IMR-90 (cell line): ENCODE measurements around the gene MED12L. TPM values are rescaled to one million over a fixed set of nuclear protein-coding genes. Genes with fewer than 3 reads are reported as not detected.

ENCODE experiments used
- ATAC-seq: fragments of 200-7000 bp; cut with Tn5 transposase; 2 replicates; pipeline ENCODE4 v1.9.1; 2020; ENCODE audit warnings: low read depth, mild to moderate bottlenecking, moderate library complexity
- BruUV-seq: library from RNA; stranded (reverse); fragments of 400-500 nt; replicated peaks from 2 replicates; lab custom pipeline; 2021; lab: Mats Ljungman, UMichigan
- CTCF ChIA-PET: fragments of 300-600 bp; formaldehyde crosslinking; extraction: SDS; loops from one replicate; lab custom pipeline; 2021; ENCODE audit warnings: antibody characterized with exemption; lab: Yijun Ruan, JAX
- POLR2A ChIA-PET: fragments of 300-600 bp; sonication (Branson Sonifier 250); formaldehyde crosslinking; loops from one replicate; lab custom pipeline; 2022; ENCODE audit warnings: antibody characterized with exemption; ENCODE audit not compliant: unreplicated experiment; lab: Charles Lee
- DNase-seq: peaks from one replicate; pipeline ENCODE4 v3.0.0; 2013
- H2AFZ ChIP-seq: replicated peaks from 2 replicates; pipeline ENCODE3; 2013; ENCODE audit warnings: low read length, mild to moderate bottlenecking; ENCODE audit not compliant: poor library complexity
- H2AK5ac ChIP-seq: 2 replicates; pipeline ENCODE4 v1.6.1; 2013; ENCODE audit warnings: low read depth, low read length, inconsistent platforms
- H2AK9ac ChIP-seq: replicated peaks from 2 replicates; pipeline ENCODE3; 2013; ENCODE audit warnings: mild to moderate bottlenecking, low read depth, low read length, moderate library complexity; ENCODE audit not compliant: poor library complexity
- H2BK120ac ChIP-seq: 2 replicates; pipeline ENCODE4 v1.6.1; 2013; ENCODE audit warnings: low read depth, low read length, inconsistent platforms
- H2BK15ac ChIP-seq: 3 replicates; pipeline ENCODE4 v1.6.1; 2013; ENCODE audit warnings: low read depth, low read length, inconsistent platforms
- H2BK20ac ChIP-seq: 2 replicates; pipeline ENCODE4 v1.6.1; 2013; ENCODE audit warnings: low read depth, mild to moderate bottlenecking, inconsistent platforms, low read length, moderate library complexity
- H2BK5ac ChIP-seq: 2 replicates; pipeline ENCODE4 v1.6.1; 2013; ENCODE audit warnings: mild to moderate bottlenecking, low read depth, low read length, inconsistent platforms; ENCODE audit not compliant: poor library complexity, severe bottlenecking
- H3K14ac ChIP-seq: replicated peaks from 2 replicates; pipeline ENCODE4 v1.6.1; 2013; ENCODE audit warnings: low read depth, low read length, inconsistent platforms
- H3K18ac ChIP-seq: 2 replicates; pipeline ENCODE4 v1.6.1; 2013; ENCODE audit warnings: low read depth, low read length, control low read depth
- H3K23ac ChIP-seq: 2 replicates; pipeline ENCODE4 v1.6.1; 2013; ENCODE audit warnings: low read depth, low read length, inconsistent platforms
- H3K27ac ChIP-seq: 2 replicates; pipeline ENCODE4 v1.5.1; 2013; ENCODE audit warnings: mild to moderate bottlenecking, control low read depth, low read length; ENCODE audit not compliant: insufficient read depth
- H3K27me3 ChIP-seq: 2 replicates; pipeline ENCODE4 v1.6.1; 2013; ENCODE audit warnings: low read length; ENCODE audit not compliant: control insufficient read depth, insufficient read depth
- H3K36me3 ChIP-seq: 2 replicates; pipeline ENCODE4 v1.6.1; 2013; ENCODE audit warnings: low read length, mixed read lengths; ENCODE audit not compliant: control insufficient read depth, insufficient read depth
- H3K4ac ChIP-seq: 2 replicates; pipeline ENCODE4 v1.6.1; 2013; ENCODE audit warnings: low read depth, low read length, inconsistent platforms
- H3K4me1 ChIP-seq: 2 replicates; pipeline ENCODE4 v1.6.1; 2013; ENCODE audit warnings: low read length, mixed read lengths; ENCODE audit not compliant: control insufficient read depth, insufficient read depth
- H3K4me2 ChIP-seq: 2 replicates; pipeline ENCODE4 v1.6.1; 2013; ENCODE audit warnings: low read depth, mild to moderate bottlenecking, control low read depth, low read length, moderate library complexity
- H3K4me3 ChIP-seq: 2 replicates; pipeline ENCODE4 v1.5.1; 2013; ENCODE audit warnings: low read depth, mild to moderate bottlenecking, control low read depth, low read length, moderate library complexity; ENCODE audit not compliant: insufficient read depth
- H3K56ac ChIP-seq: 2 replicates; pipeline ENCODE4 v1.6.1; 2013; ENCODE audit warnings: low read length, inconsistent platforms; ENCODE audit not compliant: insufficient read depth; ENCODE audit errors: extremely low read depth
- H3K79me1 ChIP-seq, 2 experiments: 2 replicates each; pipeline ENCODE4 v1.6.1; 2013; ENCODE audit warnings: low read length in 2 of 2, inconsistent platforms in 1 of 2, low read depth in 1 of 2
- H3K9ac ChIP-seq: 2 replicates; pipeline ENCODE4 v1.6.1; 2013; ENCODE audit warnings: low read depth, low read length, control low read depth
- H3K9me1 ChIP-seq: 2 replicates; pipeline ENCODE4 v1.6.1; 2013; ENCODE audit warnings: low read length, inconsistent platforms; ENCODE audit not compliant: insufficient read depth
- H3K9me3 ChIP-seq: 2 replicates; pipeline ENCODE4 v1.6.1; 2013; ENCODE audit warnings: low read length; ENCODE audit not compliant: control insufficient read depth, insufficient read depth
- H4K20me1 ChIP-seq: 2 replicates; pipeline ENCODE4 v1.6.1; 2013; ENCODE audit warnings: low read length, inconsistent platforms; ENCODE audit not compliant: insufficient read depth
- H4K5ac ChIP-seq: 2 replicates; pipeline ENCODE4 v1.6.1; 2013; ENCODE audit warnings: mild to moderate bottlenecking, low read depth, low read length, control low read depth
- H4K8ac ChIP-seq, 2 experiments: 2 replicates each; pipeline ENCODE4 v1.6.1; 2013; ENCODE audit warnings: low read depth in 2 of 2, low read length in 2 of 2, control low read depth in 1 of 2, inconsistent platforms in 1 of 2
- H4K91ac ChIP-seq: 2 replicates; pipeline ENCODE4 v1.6.1; 2013; ENCODE audit warnings: low read depth, low read length, inconsistent platforms; ENCODE audit not compliant: insufficient read depth
- CEBPB ChIP-seq: IDR thresholded peaks from 2 replicates; pipeline ENCODE4 v1.6.1; 2012; ENCODE audit warnings: low read depth, low read length, improper control_type of control experiment
- NFE2L2 ChIP-seq: fragments of 150-350 bp; IDR thresholded peaks from 2 replicates; pipeline ENCODE4 v1.6.1; 2016; ENCODE audit warnings: low read depth, mild to moderate bottlenecking, low read length
- POLR2A ChIP-seq: IDR thresholded peaks from 2 replicates; pipeline ENCODE4 v1.6.1; 2012; ENCODE audit warnings: mild to moderate bottlenecking, low read depth, low read length
- WGBS, 2 experiments: methylation state at CpG; one replicate each; pipeline versions ENCODE4 v1.1.5 to v1.1.7; 2013; ENCODE audit warnings: missing lambda C conversion rate in 2 of 2; ENCODE audit not compliant: insufficient read length in 1 of 2; ENCODE audit errors: extremely low coverage in 2 of 2; 5-methylcytosine and 5-hydroxymethylcytosine counted together
- dilution Hi-C: fragments of 300-500 bp; cut with HindIII; formaldehyde crosslinking; loops from one replicate; pipeline ENCODE4 v1.14.3; 2018; ENCODE audit warnings: low sequenced_read_pairs; ENCODE audit not compliant: unreplicated experiment
- in situ Hi-C: fragments of 300-500 bp; cut with MboI; formaldehyde crosslinking; loops from 3 replicates; pipeline ENCODE4 v1.14.3; 2019; ENCODE audit warnings: low sequenced_read_pairs, inconsistent platforms, mixed read lengths
- intact Hi-C: fragments of 100-400 bp; cut with micrococcal nuclease; formaldehyde crosslinking; loops from 2 replicates; pipeline ENCODE4 v1.10.0; 2022
- polyA plus RNA-seq, 3 experiments: library from polyadenylated mRNA; depleted of rRNA; stranded (reverse); fragments of >200 nt; gene quantifications; 2 replicates each; pipeline ENCODE4 v1.2.3, GENCODE V29; 2012; ENCODE audit warnings: low replicate concordance in 1 of 3
- total RNA-seq: library from RNA; depleted of rRNA; stranded (reverse); fragments of >200 nt; gene quantifications from 2 replicates; pipeline ENCODE4 v1.2.3, GENCODE V29; 2012
- TF ChIP-seq, protein P1 (sequence below): conservative IDR thresholded peaks from 2 replicates; pipeline ENCODE4 v1.5.1; 2012; ENCODE audit warnings: mild to moderate bottlenecking, low read depth, low read length, improper control_type of control experiment
- TF ChIP-seq, protein P2 (sequence below): fragments of 150-350 bp; IDR thresholded peaks from 2 replicates; pipeline ENCODE4 v1.6.1; 2016; ENCODE audit warnings: low read depth, mild to moderate bottlenecking, low read length, moderate library complexity, borderline replicate concordance

MED12L gene
- total and polyA plus RNA-seq, 2 of the 4 experiments (the other 2 are of a cell fraction): 0.05 to 0.18 TPM

DNA sequence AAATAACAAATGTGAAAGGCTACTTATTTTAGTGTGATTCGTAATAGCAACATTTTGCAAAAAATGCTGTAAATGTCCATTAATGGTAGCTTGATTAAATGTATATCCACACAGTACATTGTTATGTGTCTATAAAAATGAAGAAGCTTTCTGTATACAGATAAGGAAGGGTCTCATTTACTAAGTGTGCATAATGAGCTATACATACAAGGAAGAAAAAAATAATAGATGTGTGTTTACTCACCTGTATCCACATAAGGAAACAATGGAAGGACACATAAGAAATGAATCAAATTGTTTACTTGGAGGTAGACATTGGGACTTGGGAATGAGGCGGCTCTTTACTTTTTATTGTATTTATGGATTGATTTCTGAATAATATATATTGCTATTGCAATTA, 34.9 kb downstream of the MED12L start:
- intact Hi-C loops: no loop called here
- CTCF ChIA-PET: interaction anchor here (0.6 kb wide), 1 partner anchor 25 kb away, joined by 3 read pairs; no protein-coding TSS in a partner anchor
- in situ Hi-C loops: no loop called here

More for the DNA sequence above, 34.9 kb downstream of the MED12L start:
- TF ChIP-seq, protein P1, sequence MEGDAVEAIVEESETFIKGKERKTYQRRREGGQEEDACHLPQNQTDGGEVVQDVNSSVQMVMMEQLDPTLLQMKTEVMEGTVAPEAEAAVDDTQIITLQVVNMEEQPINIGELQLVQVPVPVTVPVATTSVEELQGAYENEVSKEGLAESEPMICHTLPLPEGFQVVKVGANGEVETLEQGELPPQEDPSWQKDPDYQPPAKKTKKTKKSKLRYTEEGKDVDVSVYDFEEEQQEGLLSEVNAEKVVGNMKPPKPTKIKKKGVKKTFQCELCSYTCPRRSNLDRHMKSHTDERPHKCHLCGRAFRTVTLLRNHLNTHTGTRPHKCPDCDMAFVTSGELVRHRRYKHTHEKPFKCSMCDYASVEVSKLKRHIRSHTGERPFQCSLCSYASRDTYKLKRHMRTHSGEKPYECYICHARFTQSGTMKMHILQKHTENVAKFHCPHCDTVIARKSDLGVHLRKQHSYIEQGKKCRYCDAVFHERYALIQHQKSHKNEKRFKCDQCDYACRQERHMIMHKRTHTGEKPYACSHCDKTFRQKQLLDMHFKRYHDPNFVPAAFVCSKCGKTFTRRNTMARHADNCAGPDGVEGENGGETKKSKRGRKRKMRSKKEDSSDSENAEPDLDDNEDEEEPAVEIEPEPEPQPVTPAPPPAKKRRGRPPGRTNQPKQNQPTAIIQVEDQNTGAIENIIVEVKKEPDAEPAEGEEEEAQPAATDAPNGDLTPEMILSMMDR: no peak
- TF ChIP-seq CEBPB: no peak
- TF ChIP-seq NFE2L2: no peak
- TF ChIP-seq POLR2A: no peak
- TF ChIP-seq, protein P2, sequence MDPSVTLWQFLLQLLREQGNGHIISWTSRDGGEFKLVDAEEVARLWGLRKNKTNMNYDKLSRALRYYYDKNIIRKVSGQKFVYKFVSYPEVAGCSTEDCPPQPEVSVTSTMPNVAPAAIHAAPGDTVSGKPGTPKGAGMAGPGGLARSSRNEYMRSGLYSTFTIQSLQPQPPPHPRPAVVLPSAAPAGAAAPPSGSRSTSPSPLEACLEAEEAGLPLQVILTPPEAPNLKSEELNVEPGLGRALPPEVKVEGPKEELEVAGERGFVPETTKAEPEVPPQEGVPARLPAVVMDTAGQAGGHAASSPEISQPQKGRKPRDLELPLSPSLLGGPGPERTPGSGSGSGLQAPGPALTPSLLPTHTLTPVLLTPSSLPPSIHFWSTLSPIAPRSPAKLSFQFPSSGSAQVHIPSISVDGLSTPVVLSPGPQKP: no peak
- H2AK9ac ChIP-seq: no peak overlapping the region
- H3K79me1 ChIP-seq: no peaks in the 10 kb centered on the region
- WGBS, 2 experiments: no CpG with 5 or more reads among the region's 2 CpGs
- H3K27ac ChIP-seq: no peak overlapping the region
- H3K23ac ChIP-seq: no peak overlapping the region
- H3K4me1 ChIP-seq: no peaks in the 10 kb centered on the region
- H3K18ac ChIP-seq: no peak overlapping the region
- no peak overlapping the region for H4K5ac ChIP-seq
- no peak overlapping the region for H3K4me3 ChIP-seq
- H2AFZ ChIP-seq: no peak overlapping the region
- no peak overlapping the region for H2BK15ac ChIP-seq
- no peaks in the 10 kb centered on the region for H3K9me1 ChIP-seq
- H2BK5ac ChIP-seq: no peak overlapping the region
- no peaks in the 10 kb centered on the region for H4K20me1 ChIP-seq
- DNase-seq (no peak), ATAC-seq (no peak)
- dilution Hi-C loops: no loop called here
- H3K4me2 ChIP-seq: no peak overlapping the region
- no peak overlapping the region for H3K56ac ChIP-seq
- no peak overlapping the region for H3K14ac ChIP-seq
- H3K4ac ChIP-seq: no peak overlapping the region
- H3K36me3 ChIP-seq: no peaks in the 10 kb centered on the region
- H2BK20ac ChIP-seq: no peak overlapping the region
- no peak overlapping the region for H4K91ac ChIP-seq
- no peak overlapping the region for H2BK120ac ChIP-seq
- H3K9me3 ChIP-seq: no peaks in the 10 kb centered on the region
- H3K9ac ChIP-seq: no peak overlapping the region
- no peak overlapping the region for H2AK5ac ChIP-seq
- no peak overlapping the region for H4K8ac ChIP-seq
- BruUV-seq: no TSS peak
- POLR2A ChIA-PET: no interaction called here
- peaks cover 4% of the 10 kb centered on the region for H3K27me3 ChIP-seq
